Fibroblast of lung (primary cell): ENCODE results near the gene CTDSP2. TPM values are rescaled to one million over a fixed set of nuclear protein-coding genes. Genes with fewer than 3 reads are reported as not detected.

Source experiments
- DNase-seq, 2 donors: peaks; one replicate each; pipeline versions ENCODE4 v3.0.0 to v3.0.0-alpha.2; 2010; ENCODE audit warnings: low read depth in 2 of 2
- H2AFZ ChIP-seq: 2 replicates; pipeline ENCODE4 v1.5.1; 2012; ENCODE audit warnings: low read length, control low read depth, inconsistent platforms
- H3K27ac ChIP-seq: 2 replicates; pipeline ENCODE4 v1.5.1; 2011; ENCODE audit warnings: low read length, control low read depth; ENCODE audit not compliant: insufficient read depth
- H3K27me3 ChIP-seq: 2 replicates; pipeline ENCODE4 v1.5.1; 2011; ENCODE audit warnings: mild to moderate bottlenecking, low read length; ENCODE audit not compliant: control insufficient read depth, insufficient read depth
- H3K36me3 ChIP-seq: 2 replicates; pipeline ENCODE4 v1.5.1; 2011; ENCODE audit warnings: low read length; ENCODE audit not compliant: control insufficient read depth, insufficient read depth
- H3K4me1 ChIP-seq: 2 replicates; pipeline ENCODE4 v1.5.1; 2011; ENCODE audit warnings: low read length; ENCODE audit not compliant: control insufficient read depth, insufficient read depth; ENCODE audit errors: extremely low read depth
- H3K4me2 ChIP-seq: 2 replicates; pipeline ENCODE4 v1.5.1; 2011; ENCODE audit warnings: low read length, control low read depth; ENCODE audit not compliant: insufficient read depth; ENCODE audit errors: extremely low read depth
- H3K4me3 ChIP-seq, 4 experiments: fragments of 200-600 bp in 1 of 4; sonication (generic) in 1 of 4; replicated peaks in 1 of 4; 2 replicates each; pipeline ENCODE4 v1.5.1; 2011 to 2016; ENCODE audit warnings: low read length in 4 of 4, low read depth in 3 of 4, mild to moderate bottlenecking in 3 of 4, control low read depth in 2 of 4, inconsistent platforms in 1 of 4, mixed read lengths in 1 of 4; ENCODE audit not compliant: insufficient read depth in 1 of 4; ENCODE audit errors: control extremely low read depth in 1 of 4
- H3K79me2 ChIP-seq: 2 replicates; pipeline ENCODE4 v1.5.1; 2012; ENCODE audit warnings: mild to moderate bottlenecking, low read length, inconsistent platforms; ENCODE audit not compliant: control insufficient read depth, insufficient read depth
- H3K9ac ChIP-seq: 2 replicates; pipeline ENCODE4 v1.5.1; 2011; ENCODE audit warnings: mild to moderate bottlenecking, low read length, control low read depth; ENCODE audit not compliant: insufficient read depth
- H3K9me3 ChIP-seq: 2 replicates; pipeline ENCODE4 v1.5.1; 2012; ENCODE audit warnings: low read depth, low read length; ENCODE audit not compliant: control insufficient read depth, insufficient read depth
- H4K20me1 ChIP-seq: 2 replicates; pipeline ENCODE4 v1.5.1; 2011; ENCODE audit warnings: low read length; ENCODE audit not compliant: control insufficient read depth, insufficient read depth; ENCODE audit errors: extremely low read depth
- EZH2 ChIP-seq: IDR thresholded peaks from 2 replicates; pipeline ENCODE4 v1.5.1; 2012; ENCODE audit warnings: low read length, control low read depth, mild to moderate bottlenecking; ENCODE audit errors: missing control alignments
- polyA plus RNA-seq, 2 donors: library from polyadenylated mRNA; depleted of rRNA in 1 of 2; stranded (reverse) in 1 of 2; unstranded in 1 of 2; fragments of >200 nt; gene quantifications; 2 replicates each; pipeline ENCODE4 v1.2.1, GENCODE V29; 2011 to 2012; ENCODE audit warnings: missing spikeins in 1 of 2
- total RNA-seq: library from RNA; depleted of rRNA; stranded (reverse); fragments of >200 nt; gene quantifications from 2 replicates; pipeline ENCODE4 v1.2.1, GENCODE V29; 2014
- TF ChIP-seq, protein P1 (sequence below), 2 donors: IDR thresholded peaks in 1 of 2; conservative IDR thresholded peaks in 1 of 2; 1 replicate in 1 of 2; 2 replicates in 1 of 2; pipeline ENCODE4 v1.5.1; 2011 to 2012; ENCODE audit warnings: low read length in 2 of 2, control low read depth in 1 of 2, inconsistent platforms in 1 of 2, low read depth in 1 of 2, mild to moderate bottlenecking in 1 of 2

The CTDSP2 gene
- total and polyA plus RNA-seq, 2 donors (not counting 1 experiment from before 2014, with no cell fraction given), result 92.0 to 208 TPM

- no peak for DNase-seq
- peaks cover 16% of the 10 kb centered on the region for H3K79me2 ChIP-seq
- H3K9ac ChIP-seq, result no peak overlapping the region
- no peak overlapping the region for H3K4me2 ChIP-seq
- no peak overlapping the region for H3K27ac ChIP-seq
- H3K4me3 ChIP-seq, result no peak overlapping the region
- no peak overlapping the region for H2AFZ ChIP-seq
- no peaks in the 10 kb centered on the region for H4K20me1 ChIP-seq
- H3K4me1 ChIP-seq, result no peaks in the 10 kb centered on the region
- H3K36me3 ChIP-seq, result peaks cover 3% of the 10 kb centered on the region
- TF ChIP-seq, protein P1, sequence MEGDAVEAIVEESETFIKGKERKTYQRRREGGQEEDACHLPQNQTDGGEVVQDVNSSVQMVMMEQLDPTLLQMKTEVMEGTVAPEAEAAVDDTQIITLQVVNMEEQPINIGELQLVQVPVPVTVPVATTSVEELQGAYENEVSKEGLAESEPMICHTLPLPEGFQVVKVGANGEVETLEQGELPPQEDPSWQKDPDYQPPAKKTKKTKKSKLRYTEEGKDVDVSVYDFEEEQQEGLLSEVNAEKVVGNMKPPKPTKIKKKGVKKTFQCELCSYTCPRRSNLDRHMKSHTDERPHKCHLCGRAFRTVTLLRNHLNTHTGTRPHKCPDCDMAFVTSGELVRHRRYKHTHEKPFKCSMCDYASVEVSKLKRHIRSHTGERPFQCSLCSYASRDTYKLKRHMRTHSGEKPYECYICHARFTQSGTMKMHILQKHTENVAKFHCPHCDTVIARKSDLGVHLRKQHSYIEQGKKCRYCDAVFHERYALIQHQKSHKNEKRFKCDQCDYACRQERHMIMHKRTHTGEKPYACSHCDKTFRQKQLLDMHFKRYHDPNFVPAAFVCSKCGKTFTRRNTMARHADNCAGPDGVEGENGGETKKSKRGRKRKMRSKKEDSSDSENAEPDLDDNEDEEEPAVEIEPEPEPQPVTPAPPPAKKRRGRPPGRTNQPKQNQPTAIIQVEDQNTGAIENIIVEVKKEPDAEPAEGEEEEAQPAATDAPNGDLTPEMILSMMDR (conservative IDR thresholded peaks at IDR 0.05 in 1 of 2, IDR thresholded peaks at IDR 0.05 in 1 of 2; ENCODE audit: low read depth in 1 of 2, low read length in 2 of 2), result no peak
- no peak for TF ChIP-seq EZH2
- H3K27me3 ChIP-seq, result no peaks in the 10 kb centered on the region
- no peaks in the 10 kb centered on the region for H3K9me3 ChIP-seq
Observed at GRCh38 chr12:57781801-57782200, 64.7 kb downstream of the CTDSP2 start.

GRCh38 chr12:57781244-57781643 is 65.3 kb downstream of the CTDSP2 start:
- Histone ChIP-seq H3K36me3 (peaks cover 1% of the 10 kb centered on the region), H2AFZ (no peak overlapping the region), H3K4me2 (no peak overlapping the region), H3K79me2 (peaks cover 16% of the 10 kb centered on the region), H3K27ac (no peak overlapping the region), H4K20me1 (no peaks in the 10 kb centered on the region), H3K27me3 (no peaks in the 10 kb centered on the region), H3K4me3 (no peak overlapping the region), H3K9ac (no peak overlapping the region), H3K4me1 (no peaks in the 10 kb centered on the region), H3K9me3 (no peaks in the 10 kb centered on the region)
- no peak for TF ChIP-seq EZH2
- TF ChIP-seq, protein P1 (conservative IDR thresholded peaks at IDR 0.05 in 1 of 2, IDR thresholded peaks at IDR 0.05 in 1 of 2; ENCODE audit: low read depth in 1 of 2, low read length in 2 of 2), result no peak
- no peak for DNase-seq

DNA sequence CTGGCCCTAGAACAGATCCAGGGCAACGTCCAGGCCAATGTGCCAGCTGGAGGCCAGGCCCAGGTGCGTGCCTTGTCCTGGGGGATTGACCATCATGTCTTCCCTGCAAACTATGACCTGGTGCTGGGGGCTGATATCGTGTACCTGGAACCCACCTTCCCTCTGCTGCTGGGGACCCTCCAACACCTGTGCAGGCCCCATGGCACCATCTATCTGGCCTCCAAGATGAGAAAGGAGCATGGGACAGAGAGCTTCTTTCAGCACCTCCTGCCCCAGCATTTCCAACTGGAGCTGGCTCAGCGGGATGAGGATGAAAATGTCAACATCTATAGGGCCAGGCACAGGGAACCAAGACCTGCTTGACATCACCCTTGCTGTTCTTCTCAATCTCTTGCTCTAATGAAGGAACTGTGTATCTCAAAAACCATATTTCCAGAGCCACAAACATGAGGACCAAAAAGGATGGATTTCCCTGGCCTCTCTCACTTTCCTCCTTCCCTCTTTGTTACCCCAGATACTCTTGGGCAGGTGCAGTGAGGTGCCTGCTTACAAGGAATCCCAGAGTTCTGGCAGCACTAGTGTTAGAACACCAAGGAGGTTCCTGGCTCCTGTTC is 66.1 kb downstream of the CTDSP2 start:
- Histone ChIP-seq H3K27ac (no peak overlapping the region), H3K4me1 (no peaks in the 10 kb centered on the region), H4K20me1 (no peaks in the 10 kb centered on the region), H2AFZ (no peak overlapping the region), H3K9ac (no peak overlapping the region), H3K4me3 (no peak overlapping the region), H3K4me2 (no peak overlapping the region), H3K79me2 (peaks cover 16% of the 10 kb centered on the region), H3K36me3 (peaks cover 1% of the 10 kb centered on the region), H3K9me3 (no peaks in the 10 kb centered on the region), H3K27me3 (no peaks in the 10 kb centered on the region)
- no peak for TF ChIP-seq EZH2
- TF ChIP-seq, protein P1 (conservative IDR thresholded peaks at IDR 0.05 in 1 of 2, IDR thresholded peaks at IDR 0.05 in 1 of 2; ENCODE audit: low read depth in 1 of 2, low read length in 2 of 2), result no peak
- DNase-seq, result no peak
